GM18508 (cell line): ENCODE measurements around the gene HMGXB3.

Experiments
- ATAC-seq: cut with Tn5 transposase; IDR thresholded peaks from one replicate; pipeline ENCODE4 v1.9.1; 2021; ENCODE audit warnings: moderate number of reproducible peaks; ENCODE audit not compliant: insufficient read depth, unreplicated experiment

The HMGXB3 gene

GRCh38 chr5:150000256-150000989, at the start of gene HMGXB3, which contains the start of gene TIGD6:
HMGXB3 (plus strand) TSS chr5:150000739; CDS start chr5:150004853, 4,114 bp downstream.
TIGD6 (minus strand) TSS chr5:150000654; CDS start chr5:149996348, 4,306 bp downstream.
- ATAC-seq = peak; percentile 75

- ATAC-seq = no peak
Measured at GRCh38 chr5:149951138-149951749, 49.3 kb upstream of the HMGXB3 start.

- no peak for ATAC-seq
Measured at GRCh38 chr5:149953436-149954121, 47.0 kb upstream of the HMGXB3 start.

- no peak for ATAC-seq
Measured at GRCh38 chr5:149954798-149955197, 45.7 kb upstream of the HMGXB3 start.

GRCh38 chr5:149956685-149957084, 43.9 kb upstream of the HMGXB3 start:
- no peak for ATAC-seq

GRCh38 chr5:149957855-149958254, 42.7 kb upstream of the HMGXB3 start:
- no peak for ATAC-seq

GRCh38 chr5:149959406-149960236, 40.9 kb upstream of the HMGXB3 start:
- ATAC-seq = no peak

- ATAC-seq = peak; percentile 98
Measured at GRCh38 chr5:149960272-149961185, 40.0 kb upstream of the HMGXB3 start, which contains the start of gene SLC26A2. SLC26A2 (plus strand) TSS chr5:149960758; CDS start chr5:149977653, 16,895 bp downstream.

- ATAC-seq = no peak
Measured at GRCh38 chr5:149961186-149961685, 39.3 kb upstream of the HMGXB3 start.

- ATAC-seq = no peak
Measured at GRCh38 chr5:149961957-149962409, 38.6 kb upstream of the HMGXB3 start.

GRCh38 chr5:149962601-149963300, 37.8 kb upstream of the HMGXB3 start:
- ATAC-seq = no peak

GRCh38 chr5:149963729-149964128, 36.8 kb upstream of the HMGXB3 start:
- ATAC-seq = no peak

GRCh38 chr5:149966946-149967345, 33.6 kb upstream of the HMGXB3 start:
- ATAC-seq = no peak

GRCh38 chr5:149969181-149969930, 31.2 kb upstream of the HMGXB3 start:
- no peak for ATAC-seq

GRCh38 chr5:149975409-149975808, 25.1 kb upstream of the HMGXB3 start:
- no peak for ATAC-seq

GRCh38 chr5:149979896-149980295, 20.6 kb upstream of the HMGXB3 start:
- no peak for ATAC-seq

- no peak for ATAC-seq
Measured at GRCh38 chr5:149981206-149981605, 19.3 kb upstream of the HMGXB3 start.

GRCh38 chr5:149982505-149982904, 18.0 kb upstream of the HMGXB3 start:
- ATAC-seq = no peak
